SH-SY5Y (cell line): ENCODE data around the gene TTC28.

Source experiments
- GATA2 ChIP-seq: IDR thresholded peaks from 2 replicates; pipeline ENCODE4 v1.6.1; 2011; ENCODE audit warnings: mild to moderate bottlenecking, low read depth, low read length
- GATA3 ChIP-seq: IDR thresholded peaks from 2 replicates; pipeline ENCODE4 v1.6.1; 2011; ENCODE audit warnings: low read depth, mild to moderate bottlenecking, low read length, moderate library complexity

DNA sequence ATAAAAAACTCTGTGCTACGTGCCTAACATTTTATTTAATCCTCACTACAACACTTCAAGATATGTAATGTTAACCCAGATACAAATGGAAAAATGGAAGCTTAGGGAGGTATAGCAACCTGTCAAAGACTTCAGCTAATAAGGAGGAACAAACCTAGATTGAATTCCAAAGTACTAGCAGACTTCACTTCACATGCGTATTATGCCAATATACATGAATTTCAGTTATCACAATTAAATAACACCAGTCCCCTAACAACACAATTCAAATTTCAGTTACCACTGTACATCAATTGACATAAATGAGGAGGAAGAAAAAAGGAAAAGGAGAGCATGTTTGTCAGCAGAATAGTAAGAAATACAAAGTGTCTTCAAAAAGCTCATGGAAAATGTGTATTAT, 60.4 kb downstream of the TTC28 start:
- TF ChIP-seq GATA2 (no peak), GATA3 (no peak)
